Measurements from ENCODE around the gene AQP12A.
"Not testable (repeated sequence)": the region's sequence is repeated elsewhere in the genome, so short reads cannot be mapped to it uniquely, and the experiment has no call there.

The AQP12A gene

GRCh38 chr2:240687741-240688552 is 3.7 kb upstream of the AQP12A start:
- no peak for DNase-seq (ENCODE audit: low read depth)

- DNase-seq (ENCODE audit: low read depth), result no peak
Observed at GRCh38 chr2:240688553-240688919, 3.1 kb upstream of the AQP12A start.

- DNase-seq (ENCODE audit: low read depth), result no peak
Observed at GRCh38 chr2:240689975-240690374, 1.7 kb upstream of the AQP12A start.

- not testable (repeated sequence) for DNase-seq (ENCODE audit: low read depth)
Observed at GRCh38 chr2:240690421-240691074, 1.1 kb upstream of the AQP12A start.

GRCh38 chr2:240691075-240691427 is 615 bp upstream of the AQP12A start:
- not testable (repeated sequence) for DNase-seq (ENCODE audit: low read depth)

GRCh38 chr2:240692583-240693561 is 1.2 kb downstream of the AQP12A start:
- DNase-seq (ENCODE audit: low read depth), result not testable (repeated sequence)

- not testable (repeated sequence) for DNase-seq (ENCODE audit: low read depth)
Observed at GRCh38 chr2:240694304-240694703, 2.6 kb downstream of the AQP12A start.

GRCh38 chr2:240695593-240695992 is 3.9 kb downstream of the AQP12A start:
- not testable (repeated sequence) for DNase-seq (ENCODE audit: low read depth)

GRCh38 chr2:240696469-240696868 is 4.8 kb downstream of the AQP12A start:
- not testable (repeated sequence) for DNase-seq (ENCODE audit: low read depth)

- DNase-seq (ENCODE audit: low read depth), result not testable (repeated sequence)
Observed at GRCh38 chr2:240698852-240699561, 7.3 kb downstream of the AQP12A start.

- DNase-seq (ENCODE audit: low read depth), result not testable (repeated sequence)
Observed at GRCh38 chr2:240699835-240700234, 8.2 kb downstream of the AQP12A start.

GRCh38 chr2:240700616-240701015 is 8.9 kb downstream of the AQP12A start:
- not testable (repeated sequence) for DNase-seq (ENCODE audit: low read depth)

GRCh38 chr2:240701091-240701735 is 9.5 kb downstream of the AQP12A start:
- DNase-seq (ENCODE audit: low read depth), result no peak

- no peak for DNase-seq (ENCODE audit: low read depth)
Observed at GRCh38 chr2:240701736-240702639, 10.3 kb downstream of the AQP12A start.

- no peak for DNase-seq (ENCODE audit: low read depth)
Observed at GRCh38 chr2:240702640-240703011, 11.0 kb downstream of the AQP12A start.

GRCh38 chr2:240703417-240704341 is 12.0 kb downstream of the AQP12A start:
- DNase-seq (ENCODE audit: low read depth), result no peak

GRCh38 chr2:240704651-240705050 is 13.0 kb downstream of the AQP12A start:
- DNase-seq (ENCODE audit: low read depth), result no peak

- no peak for DNase-seq (ENCODE audit: low read depth)
Observed at GRCh38 chr2:240705204-240705791, 13.6 kb downstream of the AQP12A start.

Measured in activated T-cell treated with anti-CD3 and anti-CD28 coated beads for 1 hour (primary cell).